Peyer's patch (tissue), 4 donors: ENCODE measurements around the gene GALNT2. TPM values are rescaled to one million over a fixed set of nuclear protein-coding genes. Genes with fewer than 3 reads are reported as not detected.
A peak's percentile ranks its signal among the peaks of the same experiment; 100 is the strongest.

Experiments used
- DNase-seq, 3 donors: peaks; one replicate each; pipeline ENCODE4 v3.0.0-alpha.2; 2017 to 2019
- H3K27ac ChIP-seq, 4 donors: fragments of 200-600 bp; sonication (generic); one replicate each; pipeline ENCODE4 v1.5.1; 2016 to 2019
- H3K27me3 ChIP-seq, 2 donors: fragments of 200-600 bp; sonication (generic); one replicate each; pipeline ENCODE4 v1.5.1; 2019
- H3K36me3 ChIP-seq, 3 donors: fragments of 200-600 bp; sonication (generic); one replicate each; pipeline ENCODE4 v1.5.1; 2016 to 2019
- H3K4me1 ChIP-seq, 4 donors: fragments of 200-600 bp; sonication (generic); one replicate each; pipeline ENCODE4 v1.5.1; 2016 to 2019
- H3K4me3 ChIP-seq, 4 donors: fragments of 200-600 bp; sonication (generic); 1 replicate in 3 of 4; 2 replicates in 1 of 4; pipeline ENCODE4 v1.5.1; 2016 to 2019; ENCODE audit warnings: mild to moderate bottlenecking in 1 of 4
- H3K9me3 ChIP-seq, 4 donors: fragments of 200-600 bp; sonication (generic); one replicate each; pipeline ENCODE4 v1.5.1; 2016 to 2019; ENCODE audit warnings: mild to moderate bottlenecking in 1 of 4
- CTCF ChIP-seq, 6 experiments: fragments of 450-650 bp in 4 of 6; fragments of 200-600 bp in 2 of 6; sonication (generic) in 1 of 6; IDR thresholded peaks; one replicate each; pipeline ENCODE4 v1.5.1; 2017 to 2019; ENCODE audit warnings: antibody characterized with exemption in 6 of 6, mild to moderate bottlenecking in 3 of 6, moderate library complexity in 1 of 6
- POLR2A ChIP-seq, 2 donors: fragments of 450-650 bp; IDR thresholded peaks; one replicate each; pipeline ENCODE4 v1.5.1; 2017; ENCODE audit warnings: antibody characterized with exemption in 2 of 2, mild to moderate bottlenecking in 2 of 2, moderate library complexity in 2 of 2
- total RNA-seq, 4 donors: library from RNA; depleted of rRNA; stranded (reverse); fragments of >200 nt; gene quantifications; one replicate each; pipeline ENCODE4 v1.1.0, GENCODE V29; 2016

The GALNT2 gene
- total RNA-seq, 4 donors from 2014 or later, result 36.3 to 52.5 (median 43.6) TPM

- H3K4me1 ChIP-seq, result no peaks in the 10 kb centered on the region
- no peak for TF ChIP-seq POLR2A (IDR thresholded peaks at IDR 0.05)
- no peak for TF ChIP-seq CTCF (IDR thresholded peaks at IDR 0.05)
- DNase-seq, result no peak
- no peak overlapping the region for H3K27ac ChIP-seq
- H3K4me3 ChIP-seq, result no peak overlapping the region
- H3K27me3 ChIP-seq, result no peaks in the 10 kb centered on the region
- no peaks in the 10 kb centered on the region for H3K9me3 ChIP-seq
- H3K36me3 ChIP-seq, result peaks cover 0 to 54% (median 0%) of the 10 kb centered on the region in 3 donors
Observed at GRCh38 chr1:230260831-230261230, 193.8 kb downstream of the GALNT2 start.

GRCh38 chr1:230261928-230262650 is 195.1 kb downstream of the GALNT2 start:
- Histone ChIP-seq H3K27me3 (no peaks in the 10 kb centered on the region), H3K27ac (no peak overlapping the region), H3K36me3 (peaks cover 0 to 49% (median 0%) of the 10 kb centered on the region in 3 donors), H3K4me1 (no peaks in the 10 kb centered on the region), H3K4me3 (no peak overlapping the region), H3K9me3 (no peaks in the 10 kb centered on the region)
- TF ChIP-seq POLR2A (IDR thresholded peaks at IDR 0.05) (no peak), CTCF (IDR thresholded peaks at IDR 0.05) (no peak)
- peak in 1 of 3 donors; percentile 9 for DNase-seq

- Histone ChIP-seq H3K9me3 (no peaks in the 10 kb centered on the region), H3K27me3 (no peaks in the 10 kb centered on the region), H3K4me3 (no peak overlapping the region), H3K4me1 (peaks cover 0 to 3% (median 0%) of the 10 kb centered on the region in 4 donors), H3K36me3 (peaks cover 0 to 43% (median 0%) of the 10 kb centered on the region in 3 donors), H3K27ac (no peak overlapping the region)
- no peak for TF ChIP-seq CTCF (IDR thresholded peaks at IDR 0.05)
- no peak for TF ChIP-seq POLR2A (IDR thresholded peaks at IDR 0.05)
- DNase-seq, result peak in 2 of 3 donors; percentile 11 to 43
Observed at GRCh38 chr1:230262867-230263567, 196.0 kb downstream of the GALNT2 start.

- H3K36me3 ChIP-seq, result peaks cover 0 to 41% (median 0%) of the 10 kb centered on the region in 3 donors
- TF ChIP-seq POLR2A (IDR thresholded peaks at IDR 0.05) (no peak), CTCF (IDR thresholded peaks at IDR 0.05) (no peak)
- DNase-seq, result peak in 1 of 3 donors; percentile 40
Observed at GRCh38 chr1:230263568-230264195, 196.6 kb downstream of the GALNT2 start.

GRCh38 chr1:230264342-230264741 is 197.3 kb downstream of the GALNT2 start:
- TF ChIP-seq POLR2A (IDR thresholded peaks at IDR 0.05) (no peak), CTCF (IDR thresholded peaks at IDR 0.05) (no peak)
- no peak overlapping the region for H3K4me3 ChIP-seq
- peaks cover 0 to 39% (median 0%) of the 10 kb centered on the region in 3 donors for H3K36me3 ChIP-seq
- H3K9me3 ChIP-seq, result no peaks in the 10 kb centered on the region
- H3K27me3 ChIP-seq, result no peaks in the 10 kb centered on the region
- peak in 1 of 3 donors; percentile 22 for DNase-seq
- H3K4me1 ChIP-seq, result peaks cover 0 to 15% (median 2%) of the 10 kb centered on the region in 4 donors
- no peak overlapping the region for H3K27ac ChIP-seq

More at GRCh38 chr1:230263568-230264195, 196.6 kb downstream of the GALNT2 start:
- no peaks in the 10 kb centered on the region for H3K27me3 ChIP-seq
- H3K4me3 ChIP-seq, result no peak overlapping the region
- H3K9me3 ChIP-seq, result no peaks in the 10 kb centered on the region
- peaks cover 0 to 8% (median 1%) of the 10 kb centered on the region in 4 donors for H3K4me1 ChIP-seq
- H3K27ac ChIP-seq, result no peak overlapping the region
